ENCODE measurements around the gene EVA1C.
A peak's percentile ranks its signal among the peaks of the same experiment; 100 is the strongest.
"Not testable (repeated sequence)": the region's sequence is repeated elsewhere in the genome, so short reads cannot be mapped to it uniquely, and the experiment has no call there.

EVA1C gene, protein sequence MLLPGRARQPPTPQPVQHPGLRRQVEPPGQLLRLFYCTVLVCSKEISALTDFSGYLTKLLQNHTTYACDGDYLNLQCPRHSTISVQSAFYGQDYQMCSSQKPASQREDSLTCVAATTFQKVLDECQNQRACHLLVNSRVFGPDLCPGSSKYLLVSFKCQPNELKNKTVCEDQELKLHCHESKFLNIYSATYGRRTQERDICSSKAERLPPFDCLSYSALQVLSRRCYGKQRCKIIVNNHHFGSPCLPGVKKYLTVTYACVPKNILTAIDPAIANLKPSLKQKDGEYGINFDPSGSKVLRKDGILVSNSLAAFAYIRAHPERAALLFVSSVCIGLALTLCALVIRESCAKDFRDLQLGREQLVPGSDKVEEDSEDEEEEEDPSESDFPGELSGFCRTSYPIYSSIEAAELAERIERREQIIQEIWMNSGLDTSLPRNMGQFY

DNA sequence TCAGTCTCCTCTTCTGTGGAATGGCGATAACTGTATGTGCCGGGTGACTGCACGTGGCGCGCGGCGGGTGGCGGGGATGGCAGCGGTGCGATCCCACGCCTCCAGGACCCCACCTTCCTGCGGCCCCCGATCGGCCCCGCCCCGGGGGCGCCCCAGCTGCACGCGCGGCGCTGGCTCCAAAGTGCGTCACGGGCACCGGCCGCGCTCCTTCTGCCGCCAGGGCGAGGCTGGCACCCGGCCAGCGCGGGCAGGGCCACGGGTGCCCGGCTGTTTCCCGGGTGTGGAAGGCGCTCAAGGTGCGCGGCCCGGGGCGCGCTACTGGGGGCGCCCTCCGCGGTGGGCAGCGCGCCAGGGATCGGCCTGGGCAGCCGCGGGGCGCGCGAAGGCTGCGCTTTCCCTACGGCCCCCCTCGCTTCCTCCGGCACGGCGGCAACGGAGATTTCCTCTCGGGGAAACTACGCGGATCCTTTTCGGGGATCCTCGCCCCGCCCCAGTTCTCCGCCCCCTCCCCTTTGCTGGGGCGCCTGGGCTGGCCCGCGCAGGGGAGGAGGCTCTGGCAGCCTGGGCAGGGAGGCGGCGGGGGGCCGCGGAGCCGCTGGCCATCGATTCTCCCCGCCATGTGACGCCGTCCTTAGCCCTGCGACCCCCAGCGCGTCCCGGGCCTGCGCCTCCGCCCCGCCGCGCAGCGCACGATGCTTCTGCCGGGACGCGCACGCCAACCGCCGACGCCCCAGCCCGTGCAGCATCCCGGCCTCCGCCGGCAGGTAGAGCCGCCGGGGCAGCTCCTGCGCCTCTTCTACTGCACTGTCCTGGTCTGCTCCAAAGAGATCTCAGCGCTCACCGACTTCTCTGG, at the start of gene EVA1C:
EVA1C (plus strand) TSS at position 545 of the 853 bp plus-strand sequence; CDS start at position 693, 148 bp downstream.
- no peak for DNase-seq (ENCODE audit: low spot score)

DNA sequence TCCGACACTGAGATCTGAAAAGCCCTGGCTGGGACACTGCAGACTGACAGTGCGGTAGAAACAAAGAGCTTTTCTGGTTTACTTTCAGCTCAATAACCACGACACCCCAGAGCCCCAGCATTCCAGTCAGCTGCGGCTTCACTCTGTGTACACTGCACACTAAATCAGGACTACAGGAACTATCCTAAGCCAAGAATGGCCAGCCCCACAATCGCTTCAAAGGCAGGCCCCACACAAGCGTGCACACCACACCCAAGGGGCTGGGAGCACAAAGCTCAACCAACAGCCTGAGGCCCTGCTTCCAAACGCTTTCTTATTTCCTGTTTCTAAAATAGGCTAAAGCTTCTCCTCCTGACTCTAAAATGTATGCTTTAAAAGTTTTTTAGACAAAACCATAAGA, 48.1 kb upstream of the EVA1C start:
- DNase-seq (ENCODE audit: low spot score) = no peak

- DNase-seq (ENCODE audit: low spot score) = no peak
Observed at GRCh38 chr21:32364796-32365195, 47.7 kb upstream of the EVA1C start.

DNA sequence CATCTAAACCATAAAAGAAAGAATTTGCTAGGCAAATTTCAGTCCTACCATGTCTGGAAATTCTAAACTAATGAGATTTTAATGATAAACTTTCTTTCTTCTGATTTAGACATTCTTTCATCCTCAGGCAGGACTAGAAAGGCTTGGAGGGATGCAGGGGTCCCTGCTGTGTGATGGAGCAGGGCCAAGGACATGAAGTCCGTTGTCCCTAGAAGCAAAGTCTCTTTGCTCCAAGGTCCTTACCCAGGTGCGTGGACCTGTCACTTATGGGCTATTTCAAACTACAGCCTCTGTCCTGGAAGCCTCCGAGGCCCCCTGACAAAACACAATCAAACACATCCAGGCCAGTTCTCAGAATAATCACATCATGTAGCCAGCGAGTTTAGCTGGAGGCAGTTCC, 46.3 kb upstream of the EVA1C start:
- no peak for DNase-seq (ENCODE audit: low spot score)

GRCh38 chr21:32367158-32367557, 45.3 kb upstream of the EVA1C start:
- DNase-seq (ENCODE audit: low spot score) = no peak

GRCh38 chr21:32368386-32368785, 44.1 kb upstream of the EVA1C start:
- no peak for DNase-seq (ENCODE audit: low spot score)

DNA sequence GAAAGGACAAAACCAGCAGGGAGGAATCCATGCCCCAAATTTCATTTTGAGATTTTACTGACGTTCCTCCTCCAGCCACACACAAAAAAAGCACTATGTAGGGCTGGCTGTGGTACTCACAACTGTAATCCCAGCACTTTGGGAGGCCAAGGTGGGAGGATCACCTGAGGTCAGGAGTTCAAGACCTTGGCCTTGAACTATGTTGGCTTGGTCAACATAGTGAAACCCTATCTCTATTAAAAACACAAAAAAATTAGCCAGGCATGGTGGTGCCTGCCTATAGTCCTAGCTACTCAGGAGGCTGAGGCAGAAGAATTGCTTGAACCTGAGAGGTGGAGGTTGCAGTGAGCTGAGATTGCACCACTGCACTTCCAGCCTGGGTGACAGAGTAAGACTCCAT, 43.5 kb upstream of the EVA1C start:
- not testable (repeated sequence) for DNase-seq (ENCODE audit: low spot score)

DNA sequence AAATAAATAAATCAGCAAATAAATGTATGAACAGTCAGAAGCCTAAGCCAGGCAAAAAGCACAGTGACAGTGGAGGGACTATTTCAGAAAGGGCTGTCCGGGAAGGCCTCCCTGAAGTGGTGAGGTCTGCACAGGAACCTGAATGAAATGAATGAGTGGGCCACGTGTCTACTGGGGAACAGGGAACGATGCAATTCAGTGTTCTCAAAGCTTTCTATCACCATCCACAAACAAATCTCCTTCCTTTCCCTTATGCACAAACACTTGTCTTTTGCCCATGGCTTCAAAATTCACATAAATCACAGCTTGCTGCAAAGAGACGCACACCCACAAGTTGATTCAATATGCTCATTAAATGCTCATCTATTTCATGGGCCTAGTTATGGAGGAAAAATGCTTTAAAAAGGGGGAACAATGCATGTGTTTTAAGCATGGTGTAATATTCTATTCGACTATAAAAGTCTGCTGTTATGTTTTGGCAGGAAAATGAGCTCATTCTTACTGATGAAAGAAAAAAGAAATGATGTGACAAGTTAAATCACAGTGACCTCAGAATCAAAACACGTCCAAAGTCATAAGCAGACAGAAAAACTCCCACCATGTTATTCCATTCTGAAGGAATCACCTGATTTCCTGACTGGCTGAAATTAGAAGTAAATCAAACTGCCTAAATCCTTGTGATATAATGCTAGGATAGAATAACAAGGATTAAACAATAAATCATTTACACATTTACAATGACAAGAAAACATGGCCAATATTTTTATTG, 41.3 kb upstream of the EVA1C start:
- DNase-seq (ENCODE audit: low spot score) = no peak

- DNase-seq (ENCODE audit: low spot score) = peak; percentile 73
Observed at GRCh38 chr21:32371913-32372314, 40.6 kb upstream of the EVA1C start.

DNA sequence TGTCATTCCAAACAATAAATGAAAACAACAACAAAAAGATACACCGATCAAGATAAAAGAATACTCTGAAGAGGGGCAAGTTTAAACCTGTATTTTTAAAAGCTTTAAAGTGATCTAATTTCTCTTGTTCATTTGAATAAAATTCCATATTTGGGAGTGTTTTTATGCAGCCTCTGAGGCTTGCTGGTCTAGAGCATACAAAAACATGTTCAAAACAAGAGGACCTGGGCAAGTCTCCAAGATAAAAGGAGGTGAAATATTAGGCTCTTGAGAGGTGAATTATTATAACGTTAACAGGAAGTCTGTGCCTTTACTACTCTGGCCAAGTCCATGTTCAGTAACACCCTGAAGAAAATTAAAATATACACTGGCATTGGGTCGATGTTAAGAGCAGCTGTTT, 39.8 kb upstream of the EVA1C start:
- no peak for DNase-seq (ENCODE audit: low spot score)

GRCh38 chr21:32377506-32377905, 35.0 kb upstream of the EVA1C start:
- no peak for DNase-seq (ENCODE audit: low spot score)

DNA sequence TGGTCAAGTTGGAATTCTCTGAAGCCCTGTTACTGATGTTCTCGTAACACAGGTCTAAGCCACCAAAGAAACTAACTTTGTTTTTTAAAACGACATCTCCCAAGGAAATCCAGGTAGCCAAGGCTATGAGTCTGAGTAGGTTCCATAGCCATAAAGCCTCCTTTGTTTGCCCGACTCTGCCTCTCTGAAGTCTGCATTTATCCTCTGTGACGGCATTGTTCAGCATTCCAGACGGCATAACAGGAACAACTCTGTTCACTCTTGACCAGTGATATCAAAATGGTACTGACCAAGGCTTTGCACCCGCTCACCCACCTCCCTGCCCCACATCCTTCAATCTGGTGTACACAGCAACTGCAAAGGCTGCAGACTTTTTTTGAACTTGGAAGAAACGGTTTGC, 34.5 kb upstream of the EVA1C start:
- no peak for DNase-seq (ENCODE audit: low spot score)

GRCh38 chr21:32378956-32379355, 33.5 kb upstream of the EVA1C start:
- DNase-seq (ENCODE audit: low spot score) = no peak

GRCh38 chr21:32380940-32381339, 31.6 kb upstream of the EVA1C start:
- no peak for DNase-seq (ENCODE audit: low spot score)

- no peak for DNase-seq (ENCODE audit: low spot score)
Observed at GRCh38 chr21:32381571-32381970, 30.9 kb upstream of the EVA1C start.

- peak; percentile 56 for DNase-seq (ENCODE audit: low spot score)
Observed at GRCh38 chr21:32382108-32382644, 30.3 kb upstream of the EVA1C start.

GRCh38 chr21:32383812-32384211, 28.7 kb upstream of the EVA1C start:
- DNase-seq (ENCODE audit: low spot score) = no peak

DNA sequence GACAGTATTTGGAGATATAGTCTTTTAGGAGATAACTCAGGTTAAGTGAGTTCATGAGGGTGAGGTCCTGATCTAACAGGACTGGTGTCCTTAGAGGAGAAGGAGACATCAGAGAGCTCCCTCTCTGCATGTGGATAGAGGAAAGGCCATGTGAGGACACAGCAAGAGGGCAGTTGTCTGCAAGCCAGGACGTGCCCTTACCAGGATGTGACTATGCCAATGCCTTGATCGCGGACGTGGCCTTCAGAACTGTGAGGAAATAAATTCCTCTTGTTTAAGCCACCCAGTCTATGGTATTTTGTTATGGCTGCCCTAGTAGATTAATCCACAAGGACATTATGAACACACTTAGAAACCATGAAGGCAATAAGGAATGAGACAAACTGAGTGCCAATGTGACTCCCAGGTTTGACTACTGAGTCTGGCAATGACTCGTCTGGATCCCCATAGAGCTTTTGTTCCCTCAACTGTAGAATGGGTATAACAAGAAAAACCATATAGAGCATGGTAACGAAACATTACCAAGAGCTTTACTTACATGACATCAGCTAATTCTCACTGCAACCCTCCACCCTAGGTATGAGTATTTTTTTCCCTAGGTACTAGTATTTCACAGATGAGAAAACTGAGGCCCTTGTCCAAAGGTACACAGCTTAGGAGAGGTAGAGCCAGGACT, 26.2 kb upstream of the EVA1C start:
- DNase-seq (ENCODE audit: low spot score) = no peak

- DNase-seq (ENCODE audit: low spot score) = no peak
Observed at GRCh38 chr21:32387151-32387550, 25.4 kb upstream of the EVA1C start.

GRCh38 chr21:32388306-32388705, 24.2 kb upstream of the EVA1C start:
- no peak for DNase-seq (ENCODE audit: low spot score)

GRCh38 chr21:32389337-32390015, 23.0 kb upstream of the EVA1C start:
- DNase-seq (ENCODE audit: low spot score) = peak; percentile 64

All from hepatic stellate cell (primary cell).